HL-60 (cell line): ENCODE results near the gene SMIM20.

Experiments used
- DNase-seq, 2 experiments: peaks; one replicate each; pipeline ENCODE4 v3.0.0-alpha.2; 2010 to 2020; ENCODE audit warnings: low read depth in 1 of 2, low spot score in 1 of 2
- H3K27ac ChIP-seq: fragments of 250-450 bp; sonication (Bioruptor Pico); replicated peaks from 2 replicates; pipeline ENCODE4 v1.5.1; 2020; ENCODE audit warnings: mild to moderate bottlenecking, moderate library complexity
- H3K27me3 ChIP-seq: fragments of 250-450 bp; sonication (Bioruptor Pico); 2 replicates; pipeline ENCODE4 v1.5.1; 2021; ENCODE audit warnings: mild to moderate bottlenecking, moderate library complexity; ENCODE audit not compliant: insufficient read depth, poor library complexity, severe bottlenecking
- H3K4me3 ChIP-seq: replicated peaks from 2 replicates; pipeline ENCODE4 v1.5.1; 2011; ENCODE audit warnings: mild to moderate bottlenecking, control low read depth, low read length; ENCODE audit not compliant: insufficient read depth
- GABPA ChIP-seq: IDR thresholded peaks from 2 replicates; pipeline ENCODE4 v1.6.1; 2012; ENCODE audit warnings: low read depth
- POLR2AphosphoS5 ChIP-seq: IDR thresholded peaks from 2 replicates; pipeline ENCODE4 v1.6.1; 2012; ENCODE audit warnings: low read depth
- SPI1 ChIP-seq: IDR thresholded peaks from 2 replicates; pipeline ENCODE4 v1.6.1; 2012; ENCODE audit warnings: low read depth, mild to moderate bottlenecking, borderline replicate concordance
- TF ChIP-seq, protein P1 (sequence below): IDR thresholded peaks from 2 replicates; pipeline ENCODE4 v1.6.1; 2012; ENCODE audit warnings: low read depth; ENCODE audit not compliant: insufficient replicate concordance
- TF ChIP-seq, protein P2 (sequence below): IDR thresholded peaks from one replicate; pipeline ENCODE4 v1.5.1; 2011; ENCODE audit warnings: low read length, control low read depth, inconsistent platforms; ENCODE audit not compliant: insufficient read depth

SMIM20 gene

DNA sequence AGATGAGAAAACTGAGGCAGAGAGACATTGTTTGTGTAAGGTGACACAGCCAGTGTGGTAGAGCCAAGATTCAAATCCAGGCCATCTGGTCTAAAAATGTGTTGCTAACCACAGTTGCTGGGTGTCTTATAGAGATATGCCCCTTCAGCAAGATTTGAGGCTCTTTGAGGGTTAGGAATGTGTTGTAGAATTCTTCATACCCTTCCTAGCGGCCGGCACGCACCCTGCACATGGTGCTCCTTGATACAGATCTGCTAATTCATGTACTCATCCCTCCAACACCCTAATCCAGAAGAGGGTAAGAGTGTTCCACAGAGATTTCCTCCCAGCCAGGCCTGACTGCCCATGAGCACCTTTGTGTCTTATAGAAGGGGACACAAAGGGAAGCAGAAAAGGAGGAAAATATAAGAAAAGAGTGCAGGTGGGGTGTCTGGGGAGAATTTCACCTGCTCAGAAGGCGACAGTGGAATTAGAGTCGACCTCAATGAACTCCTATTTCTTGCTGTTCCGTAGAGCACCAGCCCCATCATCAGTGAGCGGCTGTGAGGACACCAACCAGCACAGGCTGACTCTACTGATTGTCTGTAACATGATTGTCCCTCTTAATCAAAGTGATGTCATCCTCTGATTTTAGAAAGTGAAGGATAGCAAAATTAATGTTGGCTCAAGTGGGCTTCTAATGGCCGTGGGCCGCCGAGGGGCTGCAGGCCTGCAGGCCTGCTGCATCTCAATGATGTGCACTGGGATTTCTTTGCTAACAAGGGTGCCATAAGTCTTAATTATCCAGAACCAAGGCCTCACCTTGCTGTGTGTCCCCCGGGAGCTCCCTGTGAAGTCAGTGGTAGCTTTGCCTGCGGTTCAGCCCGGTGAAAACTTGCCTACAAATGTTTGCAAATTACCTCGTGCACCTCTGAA is 24.2 kb upstream of the SMIM20 start:
- no peak overlapping the region for H3K27ac ChIP-seq
- no peak for TF ChIP-seq SPI1
- no peak for DNase-seq

DNA sequence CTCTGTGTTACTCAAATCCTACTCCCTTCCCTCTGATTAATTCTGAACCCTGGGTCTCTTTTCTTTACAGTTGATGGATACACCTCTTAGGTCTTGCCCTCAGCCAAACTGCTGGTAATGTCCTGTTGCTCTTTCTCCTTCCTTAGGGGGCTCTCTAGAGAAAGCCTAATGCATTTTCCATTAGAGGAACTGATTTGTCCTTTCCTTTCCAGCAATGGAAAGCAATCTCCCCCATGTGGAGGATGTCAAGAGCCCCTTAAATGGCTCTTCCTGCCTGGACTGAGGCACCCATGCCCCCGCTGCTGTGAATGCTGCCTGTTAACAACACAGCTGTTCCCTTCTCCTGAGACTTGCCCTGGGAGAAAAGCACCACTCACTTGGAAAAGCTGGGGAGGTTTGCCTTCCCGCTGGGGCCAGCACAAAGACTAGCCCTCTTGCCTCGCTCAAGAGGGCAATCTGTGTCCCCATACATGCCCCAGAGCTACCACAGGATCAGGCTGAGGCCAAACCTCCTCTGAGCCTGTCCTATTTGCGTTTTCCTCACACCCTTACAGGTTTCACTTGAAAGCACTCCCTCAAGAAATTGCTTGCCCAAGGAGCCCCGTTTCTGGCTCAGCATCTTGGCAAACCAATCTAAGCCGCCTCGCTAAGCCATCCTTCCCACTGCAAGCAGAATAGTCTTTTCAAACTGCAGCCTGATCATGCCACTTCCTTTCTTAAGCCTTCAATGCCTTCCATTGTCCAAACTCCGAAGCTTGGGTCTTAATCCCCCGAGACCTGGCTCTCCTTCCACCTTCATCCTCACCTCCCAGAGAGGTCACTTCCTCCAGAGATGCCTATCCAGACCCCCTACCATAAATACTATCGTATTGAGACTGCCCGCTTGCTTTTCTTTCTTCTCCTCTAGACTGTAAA is 23.2 kb upstream of the SMIM20 start:
- DNase-seq = no peak
- Histone ChIP-seq H3K4me3 (no peak overlapping the region), H3K27me3 (no peaks in the 10 kb centered on the region), H3K27ac (no peak overlapping the region)
- TF ChIP-seq GABPA (no peak), SPI1 (no peak), POLR2AphosphoS5 (no peak)
- TF ChIP-seq, protein P1, sequence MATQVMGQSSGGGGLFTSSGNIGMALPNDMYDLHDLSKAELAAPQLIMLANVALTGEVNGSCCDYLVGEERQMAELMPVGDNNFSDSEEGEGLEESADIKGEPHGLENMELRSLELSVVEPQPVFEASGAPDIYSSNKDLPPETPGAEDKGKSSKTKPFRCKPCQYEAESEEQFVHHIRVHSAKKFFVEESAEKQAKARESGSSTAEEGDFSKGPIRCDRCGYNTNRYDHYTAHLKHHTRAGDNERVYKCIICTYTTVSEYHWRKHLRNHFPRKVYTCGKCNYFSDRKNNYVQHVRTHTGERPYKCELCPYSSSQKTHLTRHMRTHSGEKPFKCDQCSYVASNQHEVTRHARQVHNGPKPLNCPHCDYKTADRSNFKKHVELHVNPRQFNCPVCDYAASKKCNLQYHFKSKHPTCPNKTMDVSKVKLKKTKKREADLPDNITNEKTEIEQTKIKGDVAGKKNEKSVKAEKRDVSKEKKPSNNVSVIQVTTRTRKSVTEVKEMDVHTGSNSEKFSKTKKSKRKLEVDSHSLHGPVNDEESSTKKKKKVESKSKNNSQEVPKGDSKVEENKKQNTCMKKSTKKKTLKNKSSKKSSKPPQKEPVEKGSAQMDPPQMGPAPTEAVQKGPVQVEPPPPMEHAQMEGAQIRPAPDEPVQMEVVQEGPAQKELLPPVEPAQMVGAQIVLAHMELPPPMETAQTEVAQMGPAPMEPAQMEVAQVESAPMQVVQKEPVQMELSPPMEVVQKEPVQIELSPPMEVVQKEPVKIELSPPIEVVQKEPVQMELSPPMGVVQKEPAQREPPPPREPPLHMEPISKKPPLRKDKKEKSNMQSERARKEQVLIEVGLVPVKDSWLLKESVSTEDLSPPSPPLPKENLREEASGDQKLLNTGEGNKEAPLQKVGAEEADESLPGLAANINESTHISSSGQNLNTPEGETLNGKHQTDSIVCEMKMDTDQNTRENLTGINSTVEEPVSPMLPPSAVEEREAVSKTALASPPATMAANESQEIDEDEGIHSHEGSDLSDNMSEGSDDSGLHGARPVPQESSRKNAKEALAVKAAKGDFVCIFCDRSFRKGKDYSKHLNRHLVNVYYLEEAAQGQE = no peak

More for the DNA sequence above, 24.2 kb upstream of the SMIM20 start:
- H3K27me3 ChIP-seq = no peaks in the 10 kb centered on the region
- no peak overlapping the region for H3K4me3 ChIP-seq

DNA sequence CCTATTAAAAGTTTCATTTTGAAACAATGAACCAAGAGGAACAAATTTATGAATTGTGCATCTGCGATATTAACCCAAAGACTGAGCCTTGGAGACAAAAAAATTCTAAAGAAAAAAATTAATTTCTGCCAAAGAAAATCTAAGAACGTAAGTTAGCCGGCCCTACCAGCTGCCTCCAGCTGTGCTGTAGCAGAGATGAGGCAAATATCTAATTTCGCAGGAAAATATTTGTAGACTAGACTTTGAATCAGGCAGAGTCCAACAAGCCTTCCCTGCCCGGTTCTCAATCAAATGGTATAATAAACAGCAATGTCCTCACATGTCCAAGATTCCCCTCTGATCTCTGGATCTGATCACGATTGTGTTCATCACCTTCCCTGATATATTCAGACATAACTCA is 21.2 kb upstream of the SMIM20 start:
- no peak for DNase-seq
- no peak overlapping the region for H3K27ac ChIP-seq
- H3K27me3 ChIP-seq = no peaks in the 10 kb centered on the region
- no peak overlapping the region for H3K4me3 ChIP-seq
- TF ChIP-seq, protein P2, sequence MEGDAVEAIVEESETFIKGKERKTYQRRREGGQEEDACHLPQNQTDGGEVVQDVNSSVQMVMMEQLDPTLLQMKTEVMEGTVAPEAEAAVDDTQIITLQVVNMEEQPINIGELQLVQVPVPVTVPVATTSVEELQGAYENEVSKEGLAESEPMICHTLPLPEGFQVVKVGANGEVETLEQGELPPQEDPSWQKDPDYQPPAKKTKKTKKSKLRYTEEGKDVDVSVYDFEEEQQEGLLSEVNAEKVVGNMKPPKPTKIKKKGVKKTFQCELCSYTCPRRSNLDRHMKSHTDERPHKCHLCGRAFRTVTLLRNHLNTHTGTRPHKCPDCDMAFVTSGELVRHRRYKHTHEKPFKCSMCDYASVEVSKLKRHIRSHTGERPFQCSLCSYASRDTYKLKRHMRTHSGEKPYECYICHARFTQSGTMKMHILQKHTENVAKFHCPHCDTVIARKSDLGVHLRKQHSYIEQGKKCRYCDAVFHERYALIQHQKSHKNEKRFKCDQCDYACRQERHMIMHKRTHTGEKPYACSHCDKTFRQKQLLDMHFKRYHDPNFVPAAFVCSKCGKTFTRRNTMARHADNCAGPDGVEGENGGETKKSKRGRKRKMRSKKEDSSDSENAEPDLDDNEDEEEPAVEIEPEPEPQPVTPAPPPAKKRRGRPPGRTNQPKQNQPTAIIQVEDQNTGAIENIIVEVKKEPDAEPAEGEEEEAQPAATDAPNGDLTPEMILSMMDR = no peak
- TF ChIP-seq SPI1 (no peak), GABPA (no peak), POLR2AphosphoS5 (no peak)
- TF ChIP-seq, protein P1 = no peak

DNA sequence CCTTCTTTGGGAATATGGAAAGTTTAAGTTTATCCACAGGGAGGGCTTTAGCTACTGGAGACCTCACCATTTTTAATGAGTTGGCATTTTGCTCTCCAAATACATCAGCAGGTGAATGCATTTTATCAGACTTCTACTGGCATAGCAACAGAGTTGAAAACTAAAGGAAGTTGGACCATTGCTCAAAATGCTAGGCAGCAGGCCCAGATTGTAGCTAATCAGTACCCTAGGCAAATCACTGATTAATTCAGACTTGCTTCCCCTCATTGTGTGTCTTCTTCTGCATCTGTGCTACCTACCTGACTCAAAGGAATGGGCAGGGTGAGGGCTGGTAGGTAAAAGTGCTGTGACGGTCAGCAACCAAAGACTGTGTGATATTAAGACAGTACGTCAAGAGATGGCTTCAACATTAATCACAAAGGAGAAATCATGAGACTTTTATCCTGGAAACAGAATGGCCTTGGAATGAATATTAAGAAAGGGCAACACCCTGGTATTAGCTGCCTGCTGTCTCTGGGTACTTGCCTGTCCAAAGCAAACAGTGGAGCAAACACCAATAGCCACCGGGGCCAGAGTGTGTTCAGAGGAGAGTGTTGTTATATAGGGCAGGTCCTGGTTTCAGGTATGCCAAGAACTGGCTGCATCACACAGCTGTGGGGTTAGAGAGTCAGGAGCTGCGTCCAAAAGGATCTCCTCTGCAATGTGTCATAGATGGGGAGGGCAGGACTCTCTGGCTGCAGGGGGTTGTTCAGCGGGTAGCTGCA is 17.1 kb upstream of the SMIM20 start:
- DNase-seq = no peak
- Histone ChIP-seq H3K27me3 (peaks cover 2% of the 10 kb centered on the region), H3K27ac (no peak overlapping the region), H3K4me3 (no peak overlapping the region)
- TF ChIP-seq SPI1 = no peak
- TF ChIP-seq GABPA = no peak
- TF ChIP-seq, protein P2 = no peak
- TF ChIP-seq, protein P1 = no peak
